OCI-LY7 (cell line): ENCODE data around the gene OXTR. TPM values are rescaled to one million over a fixed set of nuclear protein-coding genes. Genes with fewer than 3 reads are reported as not detected.

Experiments
- BruUV-seq: library from RNA; stranded (reverse); fragments of 400-500 nt; replicated peaks from 2 replicates; lab custom pipeline; 2021; lab: Mats Ljungman, UMichigan
- CTCF ChIA-PET: fragments of 300-600 bp; sonication (Branson Sonifier 250); formaldehyde crosslinking; loops from one replicate; lab custom pipeline; 2022; ENCODE audit warnings: antibody characterized with exemption; ENCODE audit not compliant: unreplicated experiment; lab: Charles Lee
- POLR2A ChIA-PET: fragments of 300-600 bp; sonication (Branson Sonifier 250); formaldehyde crosslinking; loops from one replicate; lab custom pipeline; 2022; ENCODE audit warnings: antibody characterized with exemption; lab: Charles Lee
- DNase-seq: peaks from one replicate; pipeline ENCODE4 v3.0.0-alpha.2; 2015; ENCODE audit warnings: low spot score
- H2AFZ ChIP-seq: fragments of 200-600 bp; sonication (generic), shearing (Covaris generic); 2 replicates; pipeline ENCODE4 v1.6.1; 2014; ENCODE audit warnings: mild to moderate bottlenecking, antibody characterized with exemption, low read length, moderate library complexity
- H3K27ac ChIP-seq: fragments of 200-600 bp; sonication (generic); 2 replicates; pipeline ENCODE4 v1.5.1; 2014; ENCODE audit warnings: mixed run types, low read depth, mild to moderate bottlenecking, moderate library complexity, low read length, inconsistent platforms; ENCODE audit not compliant: poor library complexity, severe bottlenecking
- H3K36me3 ChIP-seq: fragments of 200-600 bp; sonication (generic); 2 replicates; pipeline ENCODE4 v1.6.1; 2014; ENCODE audit warnings: mild to moderate bottlenecking, antibody characterized with exemption, low read length, moderate library complexity, mixed read lengths; ENCODE audit not compliant: insufficient read depth
- H3K4me1 ChIP-seq: fragments of 200-600 bp; sonication (generic); 2 replicates; pipeline ENCODE4 v1.5.1; 2014; ENCODE audit warnings: mild to moderate bottlenecking, low read length; ENCODE audit not compliant: insufficient read depth, poor library complexity, severe bottlenecking
- H3K4me2 ChIP-seq: fragments of 200-600 bp; sonication (generic); 2 replicates; pipeline ENCODE4 v1.6.1; 2014; ENCODE audit warnings: mild to moderate bottlenecking, low read length
- H3K4me3 ChIP-seq: fragments of 200-600 bp; sonication (generic); 2 replicates; pipeline ENCODE4 v1.5.1; 2014; ENCODE audit warnings: mild to moderate bottlenecking, low read depth, low read length; ENCODE audit not compliant: poor library complexity, severe bottlenecking
- H3K79me2 ChIP-seq: fragments of 200-600 bp; sonication (generic); 2 replicates; pipeline ENCODE4 v1.6.1; 2016; ENCODE audit warnings: low read depth, mild to moderate bottlenecking, low read length, moderate library complexity, mixed read lengths; ENCODE audit not compliant: insufficient read depth
- H3K9me2 ChIP-seq: fragments of 200-600 bp; sonication (generic); 2 replicates; pipeline ENCODE4 v1.6.1; 2016; ENCODE audit warnings: mild to moderate bottlenecking, low read length, mixed read lengths; ENCODE audit not compliant: insufficient read depth
- H3K9me3 ChIP-seq: fragments of 200-600 bp; sonication (generic); 2 replicates; pipeline ENCODE4 v1.6.1; 2014; ENCODE audit warnings: mild to moderate bottlenecking, mixed run types, low read length, mixed read lengths
- H4K20me1 ChIP-seq: fragments of 200-600 bp; sonication (generic); 2 replicates; pipeline ENCODE4 v1.6.1; 2014; ENCODE audit warnings: mild to moderate bottlenecking, antibody characterized with exemption, low read length, moderate library complexity, mixed read lengths; ENCODE audit not compliant: insufficient read depth
- EZH2phosphoT487 ChIP-seq: fragments of 200-600 bp; sonication (generic); IDR thresholded peaks from 2 replicates; pipeline ENCODE4 v1.6.1; 2018; ENCODE audit warnings: low read depth, borderline replicate concordance, mild to moderate bottlenecking, mixed run types, antibody characterized with exemption, low read length, moderate library complexity, mixed read lengths
- intact Hi-C: fragments of 100-400 bp; cut with micrococcal nuclease; formaldehyde crosslinking; loops from one replicate; pipeline ENCODE4 v1.10.0; 2022; ENCODE audit not compliant: unreplicated experiment
- total RNA-seq, 2 experiments: library from RNA; depleted of rRNA in 1 of 2; stranded (reverse); fragments of >200 nt in 1 of 2; shearing (Covaris generic) in 1 of 2; gene quantifications; 2 replicates each; pipeline ENCODE4 v1.2.3, GENCODE V29; 2014 to 2022
- TF ChIP-seq, protein P1 (sequence below): fragments of 200-600 bp; sonication (generic); conservative IDR thresholded peaks from 2 replicates; pipeline ENCODE4 v1.5.1; 2014; ENCODE audit warnings: mild to moderate bottlenecking, antibody characterized with exemption, low read length, moderate library complexity, mixed read lengths

The OXTR gene
- total RNA-seq, 2 experiments from 2014 or later, result 0.82 to 2.0 TPM

DNA sequence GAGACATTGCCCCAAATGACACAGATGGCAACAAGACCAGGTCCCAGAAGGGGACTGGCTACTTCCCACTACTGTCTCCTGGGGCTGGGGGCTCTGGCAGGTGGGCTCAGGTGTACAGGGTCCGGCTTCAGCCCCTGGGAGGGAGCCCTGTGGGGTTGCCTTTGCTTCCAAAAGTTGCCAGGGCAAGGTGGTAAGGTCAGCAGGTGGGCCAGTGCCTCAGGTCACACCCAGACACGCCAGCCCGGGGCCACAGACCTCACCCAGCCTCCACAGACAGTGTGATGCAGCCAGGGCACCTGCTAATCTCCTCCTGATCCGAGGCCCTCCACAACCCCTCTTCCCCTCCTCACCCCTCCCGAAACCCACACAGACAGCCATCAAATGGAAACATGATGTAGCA is 7.5 kb downstream of the OXTR start:
- no peak overlapping the region for H3K4me2 ChIP-seq
- no peak overlapping the region for H2AFZ ChIP-seq
- CTCF ChIA-PET, result no interaction called here
- no peak for TF ChIP-seq EZH2phosphoT487
- TF ChIP-seq, protein P1, sequence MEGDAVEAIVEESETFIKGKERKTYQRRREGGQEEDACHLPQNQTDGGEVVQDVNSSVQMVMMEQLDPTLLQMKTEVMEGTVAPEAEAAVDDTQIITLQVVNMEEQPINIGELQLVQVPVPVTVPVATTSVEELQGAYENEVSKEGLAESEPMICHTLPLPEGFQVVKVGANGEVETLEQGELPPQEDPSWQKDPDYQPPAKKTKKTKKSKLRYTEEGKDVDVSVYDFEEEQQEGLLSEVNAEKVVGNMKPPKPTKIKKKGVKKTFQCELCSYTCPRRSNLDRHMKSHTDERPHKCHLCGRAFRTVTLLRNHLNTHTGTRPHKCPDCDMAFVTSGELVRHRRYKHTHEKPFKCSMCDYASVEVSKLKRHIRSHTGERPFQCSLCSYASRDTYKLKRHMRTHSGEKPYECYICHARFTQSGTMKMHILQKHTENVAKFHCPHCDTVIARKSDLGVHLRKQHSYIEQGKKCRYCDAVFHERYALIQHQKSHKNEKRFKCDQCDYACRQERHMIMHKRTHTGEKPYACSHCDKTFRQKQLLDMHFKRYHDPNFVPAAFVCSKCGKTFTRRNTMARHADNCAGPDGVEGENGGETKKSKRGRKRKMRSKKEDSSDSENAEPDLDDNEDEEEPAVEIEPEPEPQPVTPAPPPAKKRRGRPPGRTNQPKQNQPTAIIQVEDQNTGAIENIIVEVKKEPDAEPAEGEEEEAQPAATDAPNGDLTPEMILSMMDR, result no peak
- H3K4me3 ChIP-seq, result no peak overlapping the region
- no peak overlapping the region for H3K27ac ChIP-seq
- BruUV-seq, result no TSS peak
- H3K9me3 ChIP-seq, result no peaks in the 10 kb centered on the region
- no peak for DNase-seq
- POLR2A ChIA-PET, result no interaction called here
- no peaks in the 10 kb centered on the region for H3K4me1 ChIP-seq
- H3K9me2 ChIP-seq, result no peaks in the 10 kb centered on the region
- intact Hi-C loops, result no loop called here
- no peaks in the 10 kb centered on the region for H3K79me2 ChIP-seq
- H4K20me1 ChIP-seq, result no peaks in the 10 kb centered on the region
- no peaks in the 10 kb centered on the region for H3K36me3 ChIP-seq

DNA sequence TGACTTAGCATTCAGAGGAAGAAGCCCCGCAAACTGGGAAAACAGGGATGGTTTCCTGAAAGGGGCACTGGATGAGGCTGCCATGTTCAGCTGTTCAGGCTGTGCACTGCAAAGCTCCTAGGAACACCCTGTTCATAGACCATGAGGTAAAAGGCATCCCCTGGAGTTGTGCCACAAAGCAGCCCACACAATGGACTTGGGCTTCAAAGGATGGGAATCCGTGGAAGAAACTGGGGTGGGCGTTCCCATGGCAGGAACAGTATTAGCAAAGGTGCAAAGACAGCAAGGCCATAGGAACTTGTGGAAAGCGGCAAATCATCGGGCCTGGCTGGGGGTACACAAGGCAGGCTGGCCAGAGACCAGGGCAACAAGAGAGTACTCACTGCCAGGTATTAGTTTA is 8.9 kb downstream of the OXTR start:
- Histone ChIP-seq H4K20me1 (no peaks in the 10 kb centered on the region), H3K27ac (no peak overlapping the region), H3K9me3 (no peaks in the 10 kb centered on the region), H3K79me2 (no peaks in the 10 kb centered on the region), H3K4me1 (no peaks in the 10 kb centered on the region), H3K4me3 (no peak overlapping the region), H2AFZ (no peak overlapping the region), H3K9me2 (no peaks in the 10 kb centered on the region), H3K4me2 (no peak overlapping the region), H3K36me3 (no peaks in the 10 kb centered on the region)
- no peak for DNase-seq
- TF ChIP-seq EZH2phosphoT487, result no peak
- TF ChIP-seq, protein P1, result no peak
- ChIA-PET CTCF (no interaction called here), POLR2A (no interaction called here)
- no TSS peak for BruUV-seq
- intact Hi-C loops, result no loop called here

DNA sequence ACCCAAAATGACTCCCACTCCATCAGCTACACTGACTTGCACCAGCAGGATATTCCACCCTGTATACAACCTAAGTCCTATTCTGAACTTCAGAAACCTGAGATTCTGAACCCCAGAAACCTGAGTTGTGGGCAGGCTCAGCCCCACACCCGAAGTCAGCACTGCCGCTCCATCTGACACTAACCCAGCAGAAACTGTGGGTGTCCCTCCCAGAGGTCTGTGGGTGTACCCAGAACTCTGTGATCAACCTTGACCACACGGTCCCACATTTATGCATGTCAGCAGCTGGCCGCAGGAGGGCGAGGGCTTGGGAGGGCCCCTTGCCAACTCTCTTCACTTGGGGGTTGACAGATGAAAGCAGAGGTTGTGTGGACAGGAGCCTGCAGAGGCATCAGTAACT is 9.3 kb downstream of the OXTR start:
- DNase-seq, result no peak
- no peaks in the 10 kb centered on the region for H3K36me3 ChIP-seq
- H3K4me3 ChIP-seq, result no peak overlapping the region
- no peak overlapping the region for H2AFZ ChIP-seq
- BruUV-seq, result no TSS peak
- TF ChIP-seq EZH2phosphoT487, result no peak
- TF ChIP-seq, protein P1, result no peak
- no peaks in the 10 kb centered on the region for H4K20me1 ChIP-seq
- no peaks in the 10 kb centered on the region for H3K4me1 ChIP-seq
- no peak overlapping the region for H3K27ac ChIP-seq
- ChIA-PET CTCF (no interaction called here), POLR2A (no interaction called here)
- no peaks in the 10 kb centered on the region for H3K79me2 ChIP-seq
- no peaks in the 10 kb centered on the region for H3K9me3 ChIP-seq
- H3K9me2 ChIP-seq, result no peaks in the 10 kb centered on the region
- intact Hi-C loops, result no loop called here
- H3K4me2 ChIP-seq, result no peak overlapping the region
